HG02571 (cell line): ENCODE measurements around the gene SAP25.
"Not testable (repeated sequence)": the region's sequence is repeated elsewhere in the genome, so short reads cannot be mapped to it uniquely, and the experiment has no call there.

ENCODE experiments used
- ATAC-seq: cut with Tn5 transposase; IDR thresholded peaks from one replicate; pipeline ENCODE4 v1.9.1; 2021; ENCODE audit warnings: mild to moderate bottlenecking, moderate library complexity; ENCODE audit not compliant: unreplicated experiment

Gene SAP25

GRCh38 chr7:100538654-100539435, 34.9 kb downstream of the SAP25 start, which contains the start of gene AGFG2:
TSS of gene AGFG2 (plus strand) at chr7:100539203. CDS start at chr7:100539347, 144 bp downstream.
- ATAC-seq = peak; percentile 93

GRCh38 chr7:100538348-100538653, 35.4 kb downstream of the SAP25 start:
- no peak for ATAC-seq

- ATAC-seq = not testable (repeated sequence)
These were observed 37.0 kb downstream of the SAP25 start for GRCh38 chr7:100536695-100537094.

GRCh38 chr7:100535982-100536381, 37.7 kb downstream of the SAP25 start:
- ATAC-seq = not testable (repeated sequence)

- no peak for ATAC-seq
These were observed 41.3 kb downstream of the SAP25 start for GRCh38 chr7:100532165-100533022.

- ATAC-seq = not testable (repeated sequence)
These were observed 45.4 kb downstream of the SAP25 start for GRCh38 chr7:100528108-100528866.

- not testable (repeated sequence) for ATAC-seq
These were observed 50.5 kb downstream of the SAP25 start for GRCh38 chr7:100523192-100523591.
